Neural progenitor cell (in vitro differentiated cells): Measurements from ENCODE around the gene RRAGA.

Source experiments
- EZH2 ChIP-seq: fragments of 200-600 bp; sonication (generic); IDR thresholded peaks from 2 replicates; pipeline ENCODE4 v1.6.1; 2017; ENCODE audit warnings: antibody characterized with exemption, mild to moderate bottlenecking, moderate library complexity
- TF ChIP-seq, protein P1 (sequence below): fragments of 200-600 bp; sonication (generic); IDR thresholded peaks from 2 replicates; pipeline ENCODE4 v1.5.1; 2017; ENCODE audit warnings: antibody characterized with exemption, mild to moderate bottlenecking

DNA sequence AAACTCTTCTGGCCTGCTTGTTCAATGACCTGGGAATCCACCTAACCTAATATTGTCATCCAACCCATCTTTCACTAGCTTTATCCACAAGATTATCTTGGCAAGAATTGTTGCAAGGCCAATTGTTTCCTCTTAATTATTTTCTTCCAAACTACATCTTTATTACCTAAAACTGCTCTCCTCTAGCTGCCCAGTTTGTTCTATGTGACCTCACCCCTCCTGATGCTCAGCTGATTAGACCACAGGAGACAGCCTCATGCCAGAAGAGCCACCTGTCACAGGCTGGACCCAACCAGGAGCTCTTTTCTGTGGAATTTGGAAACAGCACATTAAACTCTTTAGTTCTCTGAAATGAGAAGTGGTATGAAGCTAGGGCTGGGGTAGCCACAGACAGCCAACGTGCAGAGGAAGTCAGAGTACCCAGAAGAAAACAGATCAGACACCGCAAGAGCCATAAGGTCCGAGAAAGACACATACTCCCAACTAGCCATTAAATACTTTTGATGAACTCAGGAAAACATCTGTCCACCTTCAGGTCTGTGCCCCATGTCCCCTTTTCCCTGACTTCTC lies 28.3 kb upstream of the RRAGA start:
- TF ChIP-seq, protein P1, sequence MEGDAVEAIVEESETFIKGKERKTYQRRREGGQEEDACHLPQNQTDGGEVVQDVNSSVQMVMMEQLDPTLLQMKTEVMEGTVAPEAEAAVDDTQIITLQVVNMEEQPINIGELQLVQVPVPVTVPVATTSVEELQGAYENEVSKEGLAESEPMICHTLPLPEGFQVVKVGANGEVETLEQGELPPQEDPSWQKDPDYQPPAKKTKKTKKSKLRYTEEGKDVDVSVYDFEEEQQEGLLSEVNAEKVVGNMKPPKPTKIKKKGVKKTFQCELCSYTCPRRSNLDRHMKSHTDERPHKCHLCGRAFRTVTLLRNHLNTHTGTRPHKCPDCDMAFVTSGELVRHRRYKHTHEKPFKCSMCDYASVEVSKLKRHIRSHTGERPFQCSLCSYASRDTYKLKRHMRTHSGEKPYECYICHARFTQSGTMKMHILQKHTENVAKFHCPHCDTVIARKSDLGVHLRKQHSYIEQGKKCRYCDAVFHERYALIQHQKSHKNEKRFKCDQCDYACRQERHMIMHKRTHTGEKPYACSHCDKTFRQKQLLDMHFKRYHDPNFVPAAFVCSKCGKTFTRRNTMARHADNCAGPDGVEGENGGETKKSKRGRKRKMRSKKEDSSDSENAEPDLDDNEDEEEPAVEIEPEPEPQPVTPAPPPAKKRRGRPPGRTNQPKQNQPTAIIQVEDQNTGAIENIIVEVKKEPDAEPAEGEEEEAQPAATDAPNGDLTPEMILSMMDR: no peak
- no peak for TF ChIP-seq EZH2
